ENCODE data around the gene ATF7. TPM values are rescaled to one million over a fixed set of nuclear protein-coding genes. Genes with fewer than 3 reads are reported as not detected.
A peak's percentile ranks its signal among the peaks of the same experiment; 100 is the strongest.

Gene ATF7
- polyA plus RNA-seq, 2 of the 4 experiments (the other 2 are of a cell fraction): 22.9 to 38.9 TPM

DNA sequence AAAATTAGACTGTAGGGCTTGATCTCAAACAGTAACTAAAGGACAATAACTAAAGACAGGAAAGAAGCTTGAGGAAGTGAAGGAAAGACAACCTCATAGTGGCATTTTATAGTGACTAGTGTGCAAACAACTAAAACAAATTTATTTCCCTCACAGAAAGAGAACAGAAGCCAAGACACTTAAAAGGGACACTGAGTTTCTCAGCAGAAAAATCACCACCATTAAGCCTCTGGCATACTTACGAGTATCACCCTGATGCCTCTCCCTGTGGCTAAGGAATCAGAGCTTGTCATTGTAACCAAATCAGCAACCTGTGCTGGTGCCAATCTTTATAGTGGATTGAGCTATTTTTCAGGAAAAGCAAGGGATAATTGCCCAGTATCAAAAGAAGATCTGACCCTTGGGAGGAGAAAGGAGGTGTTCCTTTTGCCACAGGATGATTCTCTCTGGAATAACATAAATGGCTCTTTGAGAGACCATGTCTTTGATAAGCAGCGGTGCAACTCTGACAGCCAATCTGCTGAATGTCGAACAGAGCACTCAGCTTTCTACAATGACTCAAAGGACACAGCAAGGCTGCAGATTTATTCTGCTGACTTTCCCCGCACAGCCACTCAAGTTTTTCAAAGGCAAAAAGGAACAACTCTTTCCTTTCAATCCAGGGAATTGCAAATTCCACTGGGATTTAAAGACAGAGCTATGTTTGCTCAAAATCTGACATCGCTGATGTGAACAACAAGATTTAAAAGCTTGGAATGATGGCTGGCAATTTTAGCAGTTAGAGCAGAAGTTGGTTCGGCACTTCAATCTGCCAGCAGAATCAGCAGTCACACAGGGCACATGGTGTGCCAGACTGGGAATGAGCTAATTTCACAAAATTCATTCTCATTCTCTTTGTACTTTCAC is 34.6 kb downstream of the ATF7 start:
- Histone ChIP-seq H3K4me3 (no peak overlapping the region), H3K4me1 (peaks cover 16% of the 10 kb centered on the region; the same call in 2 of the 3 replicates), H3K4me2 (no peak overlapping the region), H3K27ac (peak overlapping the region in 1 of 2 experiments; percentile 10; a peak in 1 of 6 replicates), H3K9me3 (no peaks in the 10 kb centered on the region)
- no peak for FAIRE-seq
- no peak for ATAC-seq
- WGBS (ENCODE audit: missing lambda C conversion rate): 86% methylated on average over 6 of the region's 6 CpGs
- CTCF ChIA-PET: interaction anchor here (0.5 to 1.6 kb wide), 6 partner anchors 9 to 84 kb away, joined by 3 to 11 read pairs (median 4); partner anchors contain the start of gene ATP5MC2
- DNase-seq (ENCODE audit: low read depth in 1 of 2, low spot score in 1 of 2): no peak
- TF ChIP-seq KDM5A (IDR thresholded peaks at IDR 0.05) (no peak), CHD2 (IDR thresholded peaks at IDR 0.05; ENCODE audit: low read length, partially characterized antibody) (no peak), GATA3 (IDR thresholded peaks at IDR 0.05; ENCODE audit: borderline replicate concordance) (no peak), ATOH8 (CRISPR knock-in tag; IDR thresholded peaks at IDR 0.05; ENCODE audit: low read depth) (no peak), RCOR1 (IDR thresholded peaks at IDR 0.05; ENCODE audit: low read depth, low read length) (no peak), EP300 (IDR thresholded peaks at IDR 0.05) (no peak)
- POLR2A ChIA-PET: interaction anchor here (1.5 kb wide), 1 partner anchor 84 kb away, joined by 3 read pairs; no protein-coding TSS in a partner anchor

DNA sequence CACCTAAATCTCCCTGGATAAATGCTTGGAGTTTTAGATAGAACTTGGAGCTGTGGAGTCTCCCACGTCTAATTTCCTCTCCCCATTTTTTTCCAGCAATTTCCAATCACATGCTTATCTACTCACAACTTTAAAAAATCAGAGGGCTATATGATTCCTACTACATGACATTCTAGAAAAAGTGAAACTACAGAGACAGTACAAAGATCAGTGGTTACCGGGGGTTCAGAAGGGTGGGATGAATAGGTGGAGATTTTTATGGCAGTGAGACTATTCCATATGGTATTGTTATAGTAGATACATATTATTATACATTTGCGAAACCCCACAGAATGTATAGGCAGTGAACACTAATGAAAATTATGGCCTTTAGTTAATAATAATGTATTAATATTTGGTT is 35.5 kb downstream of the ATF7 start:
- 96% methylated on average over 3 of the region's 3 CpGs for WGBS (ENCODE audit: missing lambda C conversion rate)
- ChIA-PET CTCF (interaction anchor here (0.5 to 1.2 kb wide), 2 partner anchors 9 to 12 kb away, joined by 3 to 4 read pairs; no protein-coding TSS in a partner anchor), POLR2A (no interaction called here)
- H3K4me2 ChIP-seq: no peak overlapping the region
- FAIRE-seq (no peak), ATAC-seq (no peak), DNase-seq (ENCODE audit: low read depth in 1 of 2, low spot score in 1 of 2) (no peak)
- H3K9me3 ChIP-seq: no peaks in the 10 kb centered on the region
- TF ChIP-seq MAZ (IDR thresholded peaks at IDR 0.05; ENCODE audit: borderline replicate concordance, low read depth, low read length): no peak
- TF ChIP-seq CHD2 (IDR thresholded peaks at IDR 0.05; ENCODE audit: low read length, partially characterized antibody): no peak
- H3K4me1 ChIP-seq: peaks cover 16% of the 10 kb centered on the region; the same call in 2 of the 3 replicates
- no peak overlapping the region for H3K27ac ChIP-seq
- no peak overlapping the region for H3K4me3 ChIP-seq

- H3K27ac ChIP-seq: no peak overlapping the region
- no peak overlapping the region for H3K4me2 ChIP-seq
- TF ChIP-seq MAFK (IDR thresholded peaks at IDR 0.05; ENCODE audit: partially characterized antibody) (peak; percentile 67), EP300 (IDR thresholded peaks at IDR 0.05) (no peak), ESRRA (IDR thresholded peaks at IDR 0.05; ENCODE audit: borderline replicate concordance, low read length) (no peak), SREBF2 (IDR thresholded peaks at IDR 0.05) (no peak)
- H3K9me3 ChIP-seq: no peaks in the 10 kb centered on the region
- DNase-seq (ENCODE audit: low read depth in 1 of 2, low spot score in 1 of 2): no peak
- CTCF ChIA-PET: no interaction called here
- ATAC-seq: no peak
- FAIRE-seq: no peak
- WGBS (ENCODE audit: missing lambda C conversion rate): 83% methylated on average over 4 of the region's 4 CpGs
- POLR2A ChIA-PET: no interaction called here
- H3K4me1 ChIP-seq: peaks cover 16% of the 10 kb centered on the region; the same call in 2 of the 3 replicates
- no peak overlapping the region for H3K4me3 ChIP-seq
Measured at GRCh38 chr12:53589915-53590314, 36.3 kb downstream of the ATF7 start.

DNA sequence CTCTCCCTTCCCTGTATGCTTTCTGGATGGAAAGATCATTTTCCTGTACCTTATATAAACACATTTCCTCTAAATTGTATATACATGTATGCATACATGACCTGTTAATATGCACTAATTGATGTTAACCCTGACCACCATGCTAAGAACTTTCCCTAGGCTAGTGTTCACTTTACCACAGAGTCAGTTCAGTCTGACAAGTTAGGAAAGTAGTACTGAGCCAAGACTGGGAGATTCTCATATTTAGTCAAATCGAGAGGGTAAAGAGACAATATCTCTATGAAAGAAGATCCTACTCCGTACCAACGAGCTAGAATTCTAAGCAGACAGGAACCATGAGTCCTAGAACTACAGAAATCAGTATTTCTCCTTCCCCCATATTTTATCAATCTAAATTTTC is 36.8 kb downstream of the ATF7 start:
- Histone ChIP-seq H3K4me1 (peaks cover 16% of the 10 kb centered on the region; the same call in 2 of the 3 replicates), H3K9me3 (no peaks in the 10 kb centered on the region), H3K27ac (no peak overlapping the region), H3K4me3 (no peak overlapping the region), H3K4me2 (no peak overlapping the region)
- ATAC-seq (no peak), DNase-seq (ENCODE audit: low read depth in 1 of 2, low spot score in 1 of 2) (no peak), FAIRE-seq (no peak)
- CTCF ChIA-PET: interaction anchor here (0.9 kb wide), 2 partner anchors 10 to 80 kb away, joined by 3 read pairs; no protein-coding TSS in a partner anchor
- TF ChIP-seq HOXA7 (CRISPR knock-in tag; IDR thresholded peaks at IDR 0.05) (no peak), ZNF302 (CRISPR knock-in tag; IDR thresholded peaks at IDR 0.05) (no peak), HEYL (CRISPR knock-in tag; IDR thresholded peaks at IDR 0.05) (no peak)
- 87% methylated on average over 3 of the region's 3 CpGs for WGBS (ENCODE audit: missing lambda C conversion rate)
- POLR2A ChIA-PET: no interaction called here

GRCh38 chr12:53588123-53588522 is 38.1 kb downstream of the ATF7 start:
- Histone ChIP-seq H3K4me2 (no peak overlapping the region), H3K4me1 (peaks cover 12% of the 10 kb centered on the region; the same call in 2 of the 3 replicates), H3K27ac (no peak overlapping the region), H3K9me3 (no peaks in the 10 kb centered on the region), H3K4me3 (no peak overlapping the region)
- TF ChIP-seq, protein P1, sequence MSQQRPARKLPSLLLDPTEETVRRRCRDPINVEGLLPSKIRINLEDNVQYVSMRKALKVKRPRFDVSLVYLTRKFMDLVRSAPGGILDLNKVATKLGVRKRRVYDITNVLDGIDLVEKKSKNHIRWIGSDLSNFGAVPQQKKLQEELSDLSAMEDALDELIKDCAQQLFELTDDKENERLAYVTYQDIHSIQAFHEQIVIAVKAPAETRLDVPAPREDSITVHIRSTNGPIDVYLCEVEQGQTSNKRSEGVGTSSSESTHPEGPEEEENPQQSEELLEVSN (IDR thresholded peaks at IDR 0.05; ENCODE audit: borderline replicate concordance, low read depth): no peak
- TF ChIP-seq TP53 (CRISPR knock-in tag; IDR thresholded peaks at IDR 0.05) (no peak), CBX2 (IDR thresholded peaks at IDR 0.05; ENCODE audit: borderline replicate concordance, low read depth) (no peak), HOXB13 (CRISPR knock-in tag; IDR thresholded peaks at IDR 0.05; ENCODE audit: low read depth) (no peak), POLR2A (IDR thresholded peaks at IDR 0.05; ENCODE audit: low read length) (no peak), EHMT2 (IDR thresholded peaks at IDR 0.05; ENCODE audit: low read depth) (no peak)
- DNase-seq (ENCODE audit: low read depth in 1 of 2, low spot score in 1 of 2) (no peak), ATAC-seq (no peak), FAIRE-seq (no peak)
- CTCF ChIA-PET: no interaction called here
- 94% methylated on average over 3 of the region's 3 CpGs for WGBS (ENCODE audit: missing lambda C conversion rate)
- POLR2A ChIA-PET: no interaction called here
